GM12872 (cell line): ENCODE data around the gene PGLYRP1.

Experiments used
- TF ChIP-seq, protein P1 (sequence below): IDR thresholded peaks from 3 replicates; pipeline ENCODE4 v1.5.1; 2011; ENCODE audit warnings: low read depth, mild to moderate bottlenecking, low read length, moderate library complexity; ENCODE audit not compliant: insufficient read depth

Gene PGLYRP1

DNA sequence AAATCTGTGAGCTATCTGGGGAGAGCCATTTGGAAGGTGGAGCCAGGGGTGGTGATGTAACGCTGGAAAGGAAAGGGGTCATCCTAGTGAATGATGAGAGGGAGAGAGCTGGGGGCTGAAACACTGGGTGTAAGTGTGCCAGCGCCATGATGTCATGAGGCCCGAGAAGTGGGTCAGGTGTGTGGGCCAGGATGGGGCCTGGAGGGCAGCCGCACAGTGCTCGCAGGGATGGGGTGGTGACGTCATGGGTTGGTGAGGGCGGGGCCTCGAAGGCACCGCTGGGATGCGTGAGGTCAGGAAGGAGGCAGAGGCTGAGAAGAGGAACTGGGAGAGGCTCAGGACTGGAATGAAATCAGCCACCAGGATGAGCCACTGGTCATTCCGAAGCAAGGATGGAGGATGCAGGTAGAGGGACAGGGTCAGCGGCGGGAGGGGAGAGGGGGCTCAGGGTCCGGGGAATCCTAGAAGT is 23.2 kb downstream of the PGLYRP1 start:
- TF ChIP-seq, protein P1, sequence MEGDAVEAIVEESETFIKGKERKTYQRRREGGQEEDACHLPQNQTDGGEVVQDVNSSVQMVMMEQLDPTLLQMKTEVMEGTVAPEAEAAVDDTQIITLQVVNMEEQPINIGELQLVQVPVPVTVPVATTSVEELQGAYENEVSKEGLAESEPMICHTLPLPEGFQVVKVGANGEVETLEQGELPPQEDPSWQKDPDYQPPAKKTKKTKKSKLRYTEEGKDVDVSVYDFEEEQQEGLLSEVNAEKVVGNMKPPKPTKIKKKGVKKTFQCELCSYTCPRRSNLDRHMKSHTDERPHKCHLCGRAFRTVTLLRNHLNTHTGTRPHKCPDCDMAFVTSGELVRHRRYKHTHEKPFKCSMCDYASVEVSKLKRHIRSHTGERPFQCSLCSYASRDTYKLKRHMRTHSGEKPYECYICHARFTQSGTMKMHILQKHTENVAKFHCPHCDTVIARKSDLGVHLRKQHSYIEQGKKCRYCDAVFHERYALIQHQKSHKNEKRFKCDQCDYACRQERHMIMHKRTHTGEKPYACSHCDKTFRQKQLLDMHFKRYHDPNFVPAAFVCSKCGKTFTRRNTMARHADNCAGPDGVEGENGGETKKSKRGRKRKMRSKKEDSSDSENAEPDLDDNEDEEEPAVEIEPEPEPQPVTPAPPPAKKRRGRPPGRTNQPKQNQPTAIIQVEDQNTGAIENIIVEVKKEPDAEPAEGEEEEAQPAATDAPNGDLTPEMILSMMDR, result no peak

DNA sequence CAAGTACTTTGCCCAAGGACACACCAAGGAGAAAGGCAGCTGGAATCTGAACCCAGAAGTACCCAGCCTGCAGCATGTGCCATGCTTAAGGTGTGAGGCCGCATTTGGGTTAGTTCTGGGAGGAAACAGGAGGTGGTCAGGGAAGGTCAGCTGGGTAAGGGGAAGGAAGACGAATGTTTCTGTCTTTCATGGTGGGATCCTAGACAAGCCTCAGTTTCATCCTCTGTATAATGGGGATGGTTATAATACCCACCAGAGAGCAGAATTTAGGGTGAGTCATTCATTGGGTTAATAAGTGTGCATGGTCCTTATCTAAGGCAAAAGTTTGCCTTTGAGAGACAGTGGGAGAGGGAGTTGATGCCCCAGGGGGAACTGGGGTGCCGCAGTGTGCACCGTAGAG is 24.0 kb downstream of the PGLYRP1 start:
- TF ChIP-seq, protein P1, result no peak

- TF ChIP-seq, protein P1, result no peak
Measured at GRCh38 chr19:45996933-45997332, 25.9 kb downstream of the PGLYRP1 start.

DNA sequence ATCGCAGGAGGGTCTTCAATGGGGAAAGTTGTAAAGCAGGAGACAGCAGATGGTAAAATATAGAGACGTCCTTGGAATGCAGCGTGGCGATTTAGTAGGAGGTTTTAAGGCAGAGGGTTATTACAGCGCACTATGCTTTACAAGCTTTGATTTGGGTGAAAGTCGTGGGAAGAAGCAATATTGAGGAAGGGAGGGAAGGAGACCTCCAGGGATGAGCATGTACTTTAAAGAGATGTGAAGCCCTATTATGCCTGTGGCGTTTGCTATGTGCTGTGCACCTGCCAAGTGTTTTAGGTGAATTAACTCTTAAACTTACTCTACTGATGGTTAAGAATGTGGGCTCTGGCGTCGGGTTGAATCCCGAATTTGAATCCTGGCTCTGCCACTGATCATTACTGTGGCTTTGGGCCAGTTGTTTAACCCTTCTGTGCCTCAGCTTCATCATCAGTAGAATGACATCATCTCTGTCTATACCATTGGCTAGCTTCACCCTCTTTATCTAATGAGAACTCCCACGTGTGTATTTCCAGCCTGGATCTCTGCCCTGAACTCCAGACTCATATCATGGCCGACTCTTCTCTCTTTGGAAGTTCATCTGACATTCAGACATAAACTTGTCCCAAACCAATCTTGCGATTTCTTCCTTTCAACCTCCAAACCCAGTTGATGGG is 27.0 kb downstream of the PGLYRP1 start:
- TF ChIP-seq, protein P1, result no peak

GRCh38 chr19:45994998-45995714 is 27.7 kb downstream of the PGLYRP1 start, which contains the start of gene CCDC61:
CCDC61 (plus strand) TSS chr19:45995467; CDS start chr19:46003019, 7,552 bp downstream.
- TF ChIP-seq, protein P1, result no peak

DNA sequence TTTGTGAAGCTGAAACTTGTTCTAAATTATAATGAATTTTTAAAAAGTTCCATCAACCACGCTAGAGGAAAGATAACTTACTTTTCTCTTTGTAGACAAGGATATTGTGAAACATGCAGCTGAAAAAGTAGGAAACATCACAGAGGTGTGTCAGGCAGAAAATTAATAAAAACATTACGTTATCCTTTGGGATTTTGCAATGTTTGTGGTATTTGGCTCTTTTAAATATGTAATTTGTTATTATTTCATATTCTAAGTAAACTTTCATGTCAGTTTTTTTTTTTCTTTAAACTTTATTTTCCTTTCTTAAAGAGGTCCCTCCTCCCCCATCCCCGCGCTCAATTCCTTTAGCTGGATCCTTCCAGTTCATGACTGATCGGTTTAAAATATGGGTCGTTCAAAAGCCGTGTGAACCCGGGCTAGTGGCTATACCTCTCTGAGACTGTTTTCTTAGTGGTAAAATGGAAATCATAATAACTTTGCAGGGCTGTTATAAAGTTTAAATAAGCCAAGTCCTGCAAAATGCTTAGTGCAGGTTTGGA is 28.3 kb downstream of the PGLYRP1 start:
- TF ChIP-seq, protein P1, result no peak

- TF ChIP-seq, protein P1, result no peak
Measured at GRCh38 chr19:45990113-45990728, 32.6 kb downstream of the PGLYRP1 start.
